Measurements from ENCODE around the gene RAD51B. TPM values are rescaled to one million over a fixed set of nuclear protein-coding genes. Genes with fewer than 3 reads are reported as not detected.

The RAD51B gene
- total and polyA plus RNA-seq, 2 of the 13 experiments (the other 11 are each of a cell fraction or from before 2014, with no cell fraction given), result 7.0 to 9.5 TPM

- no peak overlapping the region for H2AFZ ChIP-seq (ENCODE audit: low read length)
- no peak for ATAC-seq
- in situ Hi-C loops (cut with HindIII; ENCODE audit: extremely low pct_ligation_motif_present, low pct_unique_long_range_greater_than_20kb) (no loop called here), intact Hi-C loops (cut with micrococcal nuclease; ENCODE audit: unreplicated experiment) (no loop called here)
- peaks cover 7% of the 10 kb centered on the region; the same call in 1 of the 2 replicates for H3K4me1 ChIP-seq (ENCODE audit: insufficient read depth, low read length)
- no peak overlapping the region for H3K4me3 ChIP-seq (replicated peaks in 1 of 3; ENCODE audit: insufficient read depth in 1 of 3, low read depth in 2 of 3, low read length in 3 of 3)
- no peak for FAIRE-seq
- H3K9ac ChIP-seq (ENCODE audit: insufficient read depth, low read depth, low read length), result no peak overlapping the region
- no TSS peak for BruUV-seq (replicated peaks)
- no peaks in the 10 kb centered on the region for H3K36me3 ChIP-seq (replicated peaks in 1 of 2; ENCODE audit: control insufficient read depth in 1 of 2, insufficient read depth in 2 of 2, low read length in 2 of 2)
- no peak for DNase-seq (ENCODE audit: low spot score)
- TF ChIP-seq EZH2 (conservative IDR thresholded peaks at IDR 0.05; ENCODE audit: low read depth, low read length) (no peak), ZNF18 (CRISPR knock-in tag; IDR thresholded peaks at IDR 0.05; ENCODE audit: insufficient replicate concordance) (no peak), PAWR (CRISPR knock-in tag; IDR thresholded peaks at IDR 0.05; ENCODE audit: borderline replicate concordance) (no peak), NR2F6 (IDR thresholded peaks at IDR 0.05) (no peak), NR2F6 (CRISPR knock-in tag; IDR thresholded peaks at IDR 0.05) (no peak), ZBTB7B (CRISPR knock-in tag; IDR thresholded peaks at IDR 0.05) (no peak), ZNF614 (CRISPR knock-in tag; IDR thresholded peaks at IDR 0.05; ENCODE audit: borderline replicate concordance) (no peak), ZNF674 (CRISPR knock-in tag; IDR thresholded peaks at IDR 0.05; ENCODE audit: low read depth) (no peak), MEIS2 (CRISPR knock-in tag; IDR thresholded peaks at IDR 0.05) (no peak), ZNF3 (CRISPR knock-in tag; IDR thresholded peaks at IDR 0.05) (no peak)
- ChIA-PET CTCF (ENCODE audit: low intra/inter-chr PET ratio, low total read pairs) (no interaction called here), POLR2A (no interaction called here)
- no peaks in the 10 kb centered on the region for H4K20me1 ChIP-seq (ENCODE audit: insufficient read depth, low read length)
- no peak overlapping the region for H3K27ac ChIP-seq (ENCODE audit: extremely low read length, insufficient read depth, low read length)
- H3K27me3 ChIP-seq (ENCODE audit: control insufficient read depth in 1 of 2, insufficient read depth in 2 of 2, low read length in 2 of 2), result no peaks in the 10 kb centered on the region
- H3K4me2 ChIP-seq (ENCODE audit: low read depth, low read length), result no peak overlapping the region
- no peaks in the 10 kb centered on the region for H3K79me2 ChIP-seq (ENCODE audit: insufficient read depth, low read length)
- no peaks in the 10 kb centered on the region for H3K9me3 ChIP-seq (ENCODE audit: low read length)
Measured at GRCh38 chr14:67852926-67853604, 33.5 kb downstream of the RAD51B start.

Measured in HepG2 (cell line).